GM15510 (cell line): ENCODE results near the gene GPR85.

Experiments used
- POLR2A ChIP-seq: IDR thresholded peaks from 3 replicates; pipeline ENCODE4 v1.6.1; 2011; ENCODE audit warnings: borderline replicate concordance; ENCODE audit not compliant: insufficient read length; ENCODE audit errors: extremely low read depth

The GPR85 gene

DNA sequence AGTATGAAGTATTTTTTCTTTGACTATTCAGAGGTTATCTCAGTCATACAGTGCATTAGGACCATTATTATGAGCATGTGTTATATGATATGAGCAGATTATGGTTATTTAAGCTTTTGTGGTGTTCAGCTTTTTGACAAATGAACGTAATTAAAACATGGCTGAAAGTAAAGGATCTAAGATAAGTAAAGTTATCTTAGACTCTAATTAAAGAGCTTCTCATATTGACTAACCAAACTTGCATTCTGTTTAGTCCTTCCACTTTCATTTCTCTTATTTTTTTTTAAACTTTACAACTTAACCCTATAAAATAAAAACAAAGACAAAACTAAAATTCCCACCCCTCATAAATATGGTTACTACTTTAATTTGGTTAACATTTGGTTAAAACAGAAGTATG, 6.9 kb upstream of the GPR85 start:
- TF ChIP-seq POLR2A, result no peak

DNA sequence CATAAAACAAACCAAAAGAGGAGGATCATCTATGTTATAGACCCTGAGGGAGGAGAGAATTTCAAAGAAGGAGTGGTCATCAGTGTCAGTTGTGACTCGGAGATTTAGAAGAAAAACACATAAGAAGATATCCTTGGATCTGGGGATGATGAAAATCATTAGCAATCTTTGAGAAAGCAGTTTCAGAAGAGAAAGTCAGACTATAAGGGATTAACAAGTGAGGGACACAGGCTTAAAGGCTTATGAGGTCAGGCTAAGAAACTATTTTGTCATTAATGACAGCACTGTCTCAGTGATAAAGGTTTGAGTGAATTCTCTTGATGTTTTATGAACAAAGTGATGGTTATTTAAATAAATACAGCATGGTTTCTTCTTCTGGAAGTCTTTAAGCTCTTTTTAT, 6.1 kb upstream of the GPR85 start:
- TF ChIP-seq POLR2A, result no peak

DNA sequence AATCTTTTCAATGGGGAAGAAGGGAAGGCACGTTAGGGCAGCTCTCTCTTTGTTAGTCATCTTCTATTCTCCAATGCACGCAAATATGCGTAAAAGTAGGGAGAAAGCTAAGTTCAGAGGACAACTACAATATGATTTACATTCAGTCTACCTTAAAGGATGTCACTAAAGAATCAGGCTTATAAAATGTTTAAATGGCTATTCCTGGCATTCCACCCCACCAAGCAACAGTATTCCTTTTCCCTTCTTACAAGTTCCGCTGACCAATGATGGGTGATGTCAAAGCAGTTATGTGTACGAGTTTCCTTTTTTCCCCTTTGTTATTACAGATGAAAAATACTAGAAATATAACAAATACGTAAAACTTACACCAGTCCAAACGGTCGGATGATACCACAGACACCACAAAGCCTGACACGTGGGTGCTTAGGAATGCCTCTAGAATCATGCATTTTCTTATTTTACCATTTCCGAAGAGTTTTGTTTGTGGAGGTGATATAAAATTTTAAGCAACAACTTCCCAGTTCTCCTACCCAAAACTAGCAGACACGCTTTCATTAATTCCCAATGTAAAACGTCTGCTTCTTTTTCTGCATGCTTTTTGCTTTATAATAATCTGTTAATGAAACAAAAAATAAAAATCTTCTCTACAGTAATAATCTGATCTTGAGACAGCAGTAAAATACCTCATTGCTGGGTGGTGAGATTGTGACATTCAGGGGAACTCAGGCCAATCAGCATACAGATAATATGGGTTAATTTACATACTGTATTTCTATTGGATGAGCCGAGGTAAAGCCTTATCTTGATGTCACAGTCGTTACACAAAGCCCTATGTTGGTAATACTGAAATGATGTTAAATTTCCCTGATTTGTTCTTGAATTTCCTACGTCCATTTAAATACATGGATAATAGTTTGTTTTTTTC, 708 bp upstream of the GPR85 start:
- TF ChIP-seq POLR2A, result no peak

DNA sequence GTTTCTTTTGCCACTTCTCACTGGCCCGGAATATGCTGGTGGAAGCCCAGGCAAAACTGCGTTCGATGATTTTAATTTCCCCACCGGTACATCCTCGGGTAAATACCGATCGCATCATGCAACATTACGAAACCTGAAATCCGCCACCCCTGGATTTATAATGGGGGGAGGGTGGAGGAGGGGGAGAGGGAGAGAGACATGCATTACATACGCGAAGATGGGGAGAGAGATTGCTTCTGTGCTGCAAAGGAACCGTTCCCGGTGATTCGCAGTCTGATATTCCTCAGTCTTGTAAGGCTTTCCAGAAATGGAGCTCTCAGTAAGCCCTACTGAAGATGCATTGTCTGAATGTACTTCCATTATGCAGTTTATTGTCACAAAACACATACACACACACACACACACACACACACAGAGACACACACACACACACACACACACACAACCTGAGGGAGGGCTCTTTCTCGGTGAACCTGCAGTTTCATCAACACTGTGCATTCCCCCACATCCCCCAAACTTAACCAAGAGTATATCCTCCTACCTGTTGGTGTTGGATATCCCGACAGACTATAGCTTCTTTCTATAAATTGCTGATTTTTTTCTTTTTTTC, 741 bp downstream of the GPR85 start:
- TF ChIP-seq POLR2A, result no peak

DNA sequence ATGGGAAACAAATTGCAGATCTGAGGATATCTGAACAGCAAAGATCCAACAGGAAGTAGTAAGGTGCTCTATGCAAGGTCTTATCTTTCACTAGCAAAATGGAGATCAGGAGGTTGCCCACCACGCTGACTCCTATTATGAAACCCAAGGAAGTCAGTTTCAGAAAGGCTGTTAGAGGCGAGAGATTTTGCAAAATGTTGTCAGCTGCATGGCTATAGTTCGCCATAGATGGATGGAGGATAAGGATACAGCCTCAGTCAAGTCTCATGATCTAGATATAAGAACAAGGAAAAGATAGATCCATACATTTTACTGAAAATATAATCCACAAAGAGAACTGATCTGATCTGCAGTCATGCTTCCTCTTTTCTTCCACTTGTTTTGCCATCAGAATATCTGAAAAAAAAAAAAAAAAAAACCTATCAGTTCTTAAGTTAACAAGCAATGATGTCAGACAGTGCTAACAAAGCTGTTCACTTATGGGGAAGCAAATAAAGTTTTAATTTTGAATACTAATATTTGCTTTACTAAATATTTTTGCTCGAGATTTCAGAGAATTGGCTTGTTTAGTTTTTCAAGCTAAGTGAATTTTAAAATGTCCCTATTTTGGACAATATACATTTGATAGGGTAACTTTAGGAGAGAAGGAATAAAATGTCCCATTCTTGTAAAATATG, 2.0 kb downstream of the GPR85 start:
- TF ChIP-seq POLR2A, result no peak

DNA sequence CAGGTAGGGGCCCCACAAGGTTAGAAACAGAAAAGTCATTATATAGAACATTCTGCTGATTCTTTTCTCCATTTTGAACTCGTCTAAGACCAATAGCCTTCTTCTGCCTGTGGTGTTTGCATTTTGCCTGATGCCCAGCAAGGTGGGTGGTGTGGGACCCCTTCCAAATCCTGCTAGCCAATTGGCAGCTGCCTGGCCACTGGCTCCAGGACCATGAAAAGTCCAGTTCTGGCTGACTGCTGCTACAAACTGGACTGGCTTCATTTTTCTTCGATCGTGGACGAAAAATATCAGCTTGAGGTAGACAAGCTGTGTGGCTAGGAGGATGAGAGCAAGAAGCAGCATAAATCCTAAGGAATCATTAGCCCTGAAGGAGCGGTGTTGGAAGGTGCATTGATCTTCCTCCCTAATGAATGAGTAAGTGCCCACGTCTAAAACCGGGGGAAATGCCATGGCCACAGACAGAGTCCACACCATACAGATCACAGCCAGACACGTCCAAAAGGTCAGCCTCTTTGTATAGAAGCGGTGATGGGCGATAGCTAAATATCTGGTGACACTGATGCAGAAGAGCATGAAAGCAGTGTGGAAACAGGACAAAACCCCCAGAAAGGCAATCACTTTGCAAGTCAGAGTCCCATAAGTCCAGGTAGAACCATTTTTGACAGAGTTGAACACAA, 2.7 kb downstream of the GPR85 start:
- TF ChIP-seq POLR2A, result no peak

DNA sequence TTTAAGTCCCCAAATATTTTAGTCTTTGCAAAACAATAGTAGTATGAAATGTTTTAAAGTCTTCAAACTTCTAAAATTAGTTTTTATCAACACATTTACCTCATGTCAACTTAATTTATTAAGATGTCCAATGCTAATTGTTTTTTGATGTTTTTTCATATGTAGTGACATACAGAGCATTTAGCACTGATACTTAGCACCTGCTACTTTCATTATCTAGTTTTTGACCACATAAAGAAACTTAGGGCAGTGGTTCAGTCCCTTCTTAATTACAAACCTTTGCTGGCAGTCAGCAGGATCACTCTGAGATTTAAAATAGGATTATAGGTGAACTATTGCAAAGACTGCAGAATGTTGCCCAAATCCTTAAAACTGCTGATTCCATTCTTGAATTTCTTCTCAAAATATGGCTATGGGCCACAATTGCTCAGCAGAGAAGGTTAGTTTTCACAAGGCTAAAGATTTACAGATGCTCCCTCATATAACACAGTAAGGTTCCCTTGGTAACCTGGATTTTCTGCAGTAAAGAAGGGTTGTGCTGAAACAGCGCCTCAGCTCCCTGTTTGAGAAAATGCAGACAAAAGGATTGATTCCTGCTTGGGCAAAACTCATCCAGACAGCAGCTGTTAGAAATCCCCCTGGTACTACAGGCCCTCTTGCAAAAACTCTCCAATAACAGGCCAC, 3.4 kb downstream of the GPR85 start:
- no peak for TF ChIP-seq POLR2A

DNA sequence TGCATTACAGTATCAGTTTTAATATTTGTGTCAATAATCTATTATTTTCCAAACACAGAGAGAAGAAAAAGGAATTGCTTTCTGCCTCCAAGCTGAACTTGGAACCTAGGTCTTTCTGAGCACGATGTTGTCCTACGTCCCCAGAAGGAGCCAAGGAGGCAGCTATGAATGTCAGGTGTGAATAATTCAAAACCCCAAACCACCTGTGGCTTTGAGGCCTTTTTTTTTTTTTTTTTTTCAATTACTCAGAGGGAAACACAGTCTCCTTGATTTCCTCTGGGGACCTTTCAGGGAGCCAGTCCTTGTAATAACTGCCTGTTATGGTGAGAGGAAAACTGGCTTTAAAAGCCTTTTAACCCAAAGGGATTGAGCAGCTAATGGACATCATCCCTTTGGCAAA, 8.3 kb downstream of the GPR85 start:
- no peak for TF ChIP-seq POLR2A

DNA sequence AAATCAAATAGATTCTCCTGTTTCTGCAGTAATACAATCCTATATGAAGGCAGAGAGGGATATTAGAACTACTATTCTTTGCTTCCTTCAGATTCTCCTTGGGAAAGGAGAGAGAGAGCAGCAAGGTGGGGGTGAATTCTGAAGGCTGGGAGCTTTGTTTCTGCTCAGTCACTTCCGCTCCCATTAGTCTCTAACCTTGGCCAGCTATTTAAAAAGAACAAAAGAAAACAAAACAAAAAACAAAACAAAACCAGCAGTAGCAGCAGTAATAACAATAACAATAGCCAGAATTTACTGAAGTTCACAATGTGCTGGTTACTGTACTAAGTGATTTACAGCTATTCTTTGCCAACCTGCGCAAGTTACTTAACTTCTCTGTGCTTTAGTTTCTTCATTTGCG, 9.9 kb downstream of the GPR85 start:
- TF ChIP-seq POLR2A, result no peak

DNA sequence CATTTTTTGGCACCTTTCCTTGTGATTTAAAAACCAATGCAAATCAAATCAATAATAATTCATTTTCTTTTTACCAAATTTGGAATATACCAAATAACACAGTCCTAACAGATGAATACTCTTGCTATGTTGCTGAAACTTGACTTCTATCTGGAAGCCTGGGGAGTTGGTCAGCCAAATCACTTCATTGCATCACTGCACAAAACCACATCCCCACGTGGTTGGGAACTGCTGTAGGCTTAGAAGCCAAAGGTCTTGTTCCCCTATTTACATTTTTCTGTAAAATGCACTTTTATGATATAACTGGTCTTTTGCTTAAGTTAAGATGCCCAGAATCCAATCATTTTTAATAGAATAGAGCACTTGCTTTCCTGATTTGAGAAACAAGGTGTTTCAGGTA, 15.2 kb downstream of the GPR85 start:
- no peak for TF ChIP-seq POLR2A

DNA sequence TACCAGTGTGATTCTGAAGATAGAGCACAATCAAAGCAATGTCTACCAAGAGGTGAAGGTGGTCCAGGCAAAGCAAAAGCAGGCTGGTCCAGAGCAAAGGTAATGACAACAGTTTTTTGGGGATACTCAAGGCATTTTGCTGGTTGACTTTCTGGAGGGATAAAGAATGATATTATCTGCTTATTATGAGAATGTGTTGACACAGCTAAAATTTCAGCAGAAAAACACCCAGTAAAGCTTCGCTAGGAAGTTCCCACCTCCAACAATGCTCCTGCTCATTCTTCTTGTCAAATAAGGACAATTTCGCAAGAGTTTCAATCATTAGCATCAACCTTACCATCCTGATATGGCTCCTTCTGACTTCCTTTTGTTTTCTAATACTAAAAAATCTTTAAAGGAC, 24.1 kb downstream of the GPR85 start:
- TF ChIP-seq POLR2A, result no peak

DNA sequence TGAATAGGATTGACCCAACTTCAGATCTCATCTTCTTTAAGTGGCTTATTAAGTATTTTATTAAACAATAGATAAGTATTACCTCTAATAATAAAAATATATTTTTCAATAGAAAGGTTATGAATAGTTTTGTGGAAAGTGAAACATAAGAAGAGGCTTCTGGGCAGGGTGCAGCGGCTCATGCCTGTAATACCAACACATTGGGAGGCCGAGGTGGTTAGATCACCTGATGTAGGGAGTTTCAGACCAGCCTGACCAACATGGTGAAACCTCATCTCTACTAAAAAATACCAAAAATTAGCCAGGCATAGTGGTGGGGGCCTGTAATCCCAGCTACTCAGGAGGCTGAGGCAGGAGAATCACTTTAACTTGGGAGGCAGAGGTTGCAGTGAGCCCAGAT, 26.5 kb downstream of the GPR85 start:
- TF ChIP-seq POLR2A, result no peak

DNA sequence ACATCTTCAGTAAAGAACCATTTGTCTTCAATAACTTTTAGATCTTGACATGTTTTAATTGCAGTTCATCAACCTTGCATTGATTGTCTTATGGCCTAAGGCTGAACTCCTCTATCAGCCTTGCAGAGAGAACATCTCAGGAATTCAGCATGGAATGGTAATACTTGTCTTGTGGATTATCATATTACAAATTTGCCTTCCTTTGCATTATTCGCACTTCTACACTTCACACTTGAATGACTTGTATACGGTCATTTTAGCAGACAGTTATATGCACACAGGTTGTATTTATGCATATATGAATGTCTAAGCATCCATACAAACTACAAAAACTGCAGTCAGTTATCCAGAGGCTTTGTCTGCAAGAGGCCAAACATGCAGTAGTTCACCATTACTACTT, 31.7 kb downstream of the GPR85 start:
- no peak for TF ChIP-seq POLR2A

DNA sequence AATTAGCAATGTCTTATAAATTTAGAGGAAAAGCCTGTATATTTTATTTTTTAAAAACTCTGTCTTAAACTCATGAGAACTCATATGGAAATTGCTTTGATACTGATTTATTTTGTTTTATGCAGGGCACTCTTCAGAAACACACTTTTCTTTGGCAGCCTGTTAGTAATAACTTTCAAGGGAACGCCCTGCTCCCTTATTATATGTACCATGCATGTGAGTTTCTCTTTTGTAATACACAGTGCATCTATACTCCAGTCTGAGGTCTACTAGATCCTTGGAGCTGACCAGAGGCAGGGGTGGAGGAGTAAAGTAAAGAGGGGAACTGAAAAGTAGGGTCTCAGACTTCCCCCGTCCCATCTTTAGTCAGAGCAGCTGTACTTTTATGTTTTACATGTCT, 40.2 kb downstream of the GPR85 start:
- no peak for TF ChIP-seq POLR2A
